WTC11 (cell line): Measurements from ENCODE around the gene CRTC3. TPM values are rescaled to one million over a fixed set of nuclear protein-coding genes. Genes with fewer than 3 reads are reported as not detected.

ENCODE experiments used
- ATAC-seq: fragments of 200-7000 bp; cut with Tn5 transposase; 2 replicates; pipeline ENCODE4 v1.10.0; 2021; ENCODE audit warnings: mild to moderate bottlenecking, moderate library complexity
- CTCF ChIA-PET: fragments of 300-600 bp; sonication (Branson Sonifier 250); formaldehyde crosslinking; loops from one replicate; lab custom pipeline; 2021; ENCODE audit warnings: antibody characterized with exemption; lab: Charles Lee
- POLR2A ChIA-PET: fragments of 350-600 bp; sonication (Branson Sonifier 250); formaldehyde crosslinking; loops from one replicate; lab custom pipeline; 2021; ENCODE audit warnings: antibody characterized with exemption; lab: Charles Lee
- DNase-seq: peaks from one replicate; pipeline ENCODE4 v3.0.0; 2021; ENCODE audit warnings: low spot score
- H3K27ac Mint-ChIP-seq: 2 replicates; pipeline ENCODE4 v1.8.0; 2021; ENCODE audit warnings: mixed read lengths
- H3K27me3 Mint-ChIP-seq: 2 replicates; pipeline ENCODE4 v1.8.0; 2021; ENCODE audit warnings: low read depth, mild to moderate bottlenecking, moderate library complexity, mixed read lengths
- H3K36me3 Mint-ChIP-seq: 2 replicates; pipeline ENCODE4 v1.8.0; 2021; ENCODE audit warnings: mixed read lengths
- H3K4me1 Mint-ChIP-seq: 2 replicates; pipeline ENCODE4 v1.8.0; 2022; ENCODE audit warnings: mixed read lengths
- H3K4me3 Mint-ChIP-seq: 2 replicates; pipeline ENCODE4 v1.8.0; 2021; ENCODE audit warnings: mild to moderate bottlenecking, moderate library complexity, mixed read lengths
- H3K9me3 Mint-ChIP-seq: 2 replicates; pipeline ENCODE4 v1.8.0; 2021; ENCODE audit warnings: mixed read lengths
- CREB1 ChIP-seq: sonication (generic); formaldehyde crosslinking; IDR thresholded peaks from 2 replicates; pipeline ENCODE4 v1.8.0; 2023; ENCODE audit warnings: mild to moderate bottlenecking, missing genetic modification reagents
- IRF2 ChIP-seq: sonication (generic); formaldehyde crosslinking; IDR thresholded peaks from 2 replicates; pipeline ENCODE4 v1.8.0; 2022; ENCODE audit warnings: low read depth, missing genetic modification reagents, borderline replicate concordance
- NR1H2 ChIP-seq: sonication (generic); formaldehyde crosslinking; IDR thresholded peaks from 2 replicates; pipeline ENCODE4 v1.9.0; 2021; ENCODE audit warnings: mild to moderate bottlenecking, moderate library complexity, missing genetic modification reagents
- NR3C1 ChIP-seq: sonication (generic); formaldehyde crosslinking; conservative IDR thresholded peaks from 2 replicates; pipeline ENCODE4 v1.8.1; 2023; ENCODE audit warnings: low read depth, mild to moderate bottlenecking, missing genetic modification reagents
- OVOL2 ChIP-seq: fragments of 250-450 bp; sonication (Bioruptor Pico); IDR thresholded peaks from 2 replicates; pipeline ENCODE4 v1.9.0; 2021; ENCODE audit warnings: mild to moderate bottlenecking, borderline replicate concordance
- SMAD3 ChIP-seq: sonication (generic); formaldehyde crosslinking; IDR thresholded peaks from 2 replicates; pipeline ENCODE4 v1.8.0; 2022; ENCODE audit warnings: missing genetic modification reagents, mild to moderate bottlenecking, borderline replicate concordance
- SMAD4 ChIP-seq: sonication (generic); formaldehyde crosslinking; IDR thresholded peaks from 2 replicates; pipeline ENCODE4 v1.8.0; 2022; ENCODE audit warnings: mild to moderate bottlenecking, missing genetic modification reagents
- SOX15 ChIP-seq: fragments of 250-450 bp; sonication (Bioruptor Pico); IDR thresholded peaks from 2 replicates; pipeline ENCODE4 v1.9.0; 2021; ENCODE audit warnings: mild to moderate bottlenecking
- SP1 ChIP-seq: sonication (generic); formaldehyde crosslinking; conservative IDR thresholded peaks from 2 replicates; pipeline ENCODE4 v1.8.1; 2022; ENCODE audit warnings: missing genetic modification reagents
- TCF7 ChIP-seq: sonication (generic); formaldehyde crosslinking; IDR thresholded peaks from 2 replicates; pipeline ENCODE4 v1.8.0; 2022; ENCODE audit warnings: mild to moderate bottlenecking, low read depth, missing genetic modification reagents, moderate library complexity
- TEAD4 ChIP-seq: sonication (generic); formaldehyde crosslinking; IDR thresholded peaks from 2 replicates; pipeline ENCODE4 v1.8.0; 2022; ENCODE audit warnings: mild to moderate bottlenecking, missing genetic modification reagents
- ZBTB21 ChIP-seq: sonication (generic); formaldehyde crosslinking; IDR thresholded peaks from 2 replicates; pipeline ENCODE4 v1.8.1; 2023; ENCODE audit warnings: mild to moderate bottlenecking, missing genetic modification reagents, borderline replicate concordance
- ZNF219 ChIP-seq: sonication (generic); formaldehyde crosslinking; IDR thresholded peaks from 2 replicates; pipeline ENCODE4 v1.8.0; 2023; ENCODE audit warnings: missing genetic modification reagents, mild to moderate bottlenecking, borderline replicate concordance
- total RNA-seq: library from RNA; stranded (reverse); gene quantifications from 3 replicates; pipeline ENCODE4 v1.2.3, GENCODE V29; 2021
- TF ChIP-seq, protein P1 (sequence below): sonication (generic); formaldehyde crosslinking; IDR thresholded peaks from 2 replicates; pipeline ENCODE4 v1.8.1; 2023; ENCODE audit warnings: mild to moderate bottlenecking, moderate library complexity, missing genetic modification reagents
- TF ChIP-seq, protein P2 (sequence below): sonication (generic); formaldehyde crosslinking; conservative IDR thresholded peaks from 2 replicates; pipeline ENCODE4 v1.8.1; 2022; ENCODE audit warnings: mild to moderate bottlenecking, missing genetic modification reagents
- TF ChIP-seq, protein P3 (sequence below): sonication (generic); formaldehyde crosslinking; IDR thresholded peaks from 2 replicates; pipeline ENCODE4 v1.8.1; 2023; ENCODE audit warnings: mild to moderate bottlenecking, missing genetic modification reagents, borderline replicate concordance
- TF ChIP-seq, protein P4 (sequence below): sonication (generic); formaldehyde crosslinking; IDR thresholded peaks from 2 replicates; pipeline ENCODE4 v1.8.1; 2023; ENCODE audit warnings: mild to moderate bottlenecking, missing genetic modification reagents
- TF ChIP-seq, protein P5 (sequence below): sonication (generic); formaldehyde crosslinking; IDR thresholded peaks from 2 replicates; pipeline ENCODE4 v1.8.0; 2023; ENCODE audit warnings: missing genetic modification reagents
- TF ChIP-seq, protein P6 (sequence below): sonication (generic); formaldehyde crosslinking; IDR thresholded peaks from 2 replicates; pipeline ENCODE4 v1.8.1; 2022; ENCODE audit warnings: mild to moderate bottlenecking, missing genetic modification reagents, moderate library complexity, borderline replicate concordance
- TF ChIP-seq, protein P7 (sequence below): sonication (generic); formaldehyde crosslinking; IDR thresholded peaks from 2 replicates; pipeline ENCODE4 v1.8.0; 2022; ENCODE audit warnings: missing genetic modification reagents

The CRTC3 gene
- total RNA-seq, 1 experiment from 2014 or later, result 8.4 TPM

DNA sequence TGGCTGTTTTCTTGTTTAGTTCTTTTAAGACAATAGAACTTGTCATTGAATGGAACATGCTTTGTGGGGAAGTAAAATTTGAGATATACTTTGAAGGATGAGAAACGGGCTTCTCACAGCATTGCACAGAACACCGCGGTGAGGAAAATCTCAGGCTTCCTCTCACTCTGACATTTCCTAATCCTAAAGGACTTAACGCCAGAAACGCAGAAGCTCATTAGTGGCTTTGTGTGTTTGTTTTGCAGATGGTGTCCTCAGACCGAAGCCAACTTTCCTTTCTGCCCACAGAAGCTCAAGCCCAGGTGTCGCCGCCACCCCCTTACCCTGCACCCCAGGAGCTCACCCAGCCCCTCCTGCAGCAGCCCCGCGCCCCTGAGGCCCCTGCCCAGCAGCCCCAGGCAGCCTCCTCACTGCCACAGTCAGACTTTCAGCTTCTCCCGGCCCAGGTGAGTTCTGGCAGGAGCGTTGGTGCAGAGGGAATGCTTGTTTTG, 108.5 kb downstream of the CRTC3 start:
- ChIA-PET CTCF (interaction anchor here (0.6 to 1.8 kb wide), 6 partner anchors 10 to 345 kb away, joined by 3 to 15 read pairs (median 3); no protein-coding TSS in a partner anchor), POLR2A (no interaction called here)
- Mint-ChIP-seq H3K36me3 (peaks cover 16% of the 10 kb centered on the region), H3K9me3 (peaks cover 9% of the 10 kb centered on the region; the same call in 1 of the 2 replicates), H3K27ac (no peak overlapping the region), H3K4me1 (peaks cover 2% of the 10 kb centered on the region; the same call in 1 of the 2 replicates), H3K27me3 (no peaks in the 10 kb centered on the region), H3K4me3 (no peak overlapping the region)
- TF ChIP-seq SMAD3 (CRISPR knock-in tag) (no peak), NR3C1 (no peak), OVOL2 (CRISPR knock-in tag) (no peak)
- TF ChIP-seq, protein P1, sequence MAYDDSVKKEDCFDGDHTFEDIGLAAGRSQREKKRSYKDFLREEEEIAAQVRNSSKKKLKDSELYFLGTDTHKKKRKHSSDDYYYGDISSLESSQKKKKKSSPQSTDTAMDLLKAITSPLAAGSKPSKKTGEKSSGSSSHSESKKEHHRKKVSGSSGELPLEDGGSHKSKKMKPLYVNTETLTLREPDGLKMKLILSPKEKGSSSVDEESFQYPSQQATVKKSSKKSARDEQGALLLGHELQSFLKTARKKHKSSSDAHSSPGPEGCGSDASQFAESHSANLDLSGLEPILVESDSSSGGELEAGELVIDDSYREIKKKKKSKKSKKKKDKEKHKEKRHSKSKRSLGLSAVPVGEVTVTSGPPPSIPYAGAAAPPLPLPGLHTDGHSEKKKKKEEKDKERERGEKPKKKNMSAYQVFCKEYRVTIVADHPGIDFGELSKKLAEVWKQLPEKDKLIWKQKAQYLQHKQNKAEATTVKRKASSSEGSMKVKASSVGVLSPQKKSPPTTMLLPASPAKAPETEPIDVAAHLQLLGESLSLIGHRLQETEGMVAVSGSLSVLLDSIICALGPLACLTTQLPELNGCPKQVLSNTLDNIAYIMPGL, result no peak
- DNase-seq (no peak), ATAC-seq (no peak; the same call in 1 of the 2 replicates)

DNA sequence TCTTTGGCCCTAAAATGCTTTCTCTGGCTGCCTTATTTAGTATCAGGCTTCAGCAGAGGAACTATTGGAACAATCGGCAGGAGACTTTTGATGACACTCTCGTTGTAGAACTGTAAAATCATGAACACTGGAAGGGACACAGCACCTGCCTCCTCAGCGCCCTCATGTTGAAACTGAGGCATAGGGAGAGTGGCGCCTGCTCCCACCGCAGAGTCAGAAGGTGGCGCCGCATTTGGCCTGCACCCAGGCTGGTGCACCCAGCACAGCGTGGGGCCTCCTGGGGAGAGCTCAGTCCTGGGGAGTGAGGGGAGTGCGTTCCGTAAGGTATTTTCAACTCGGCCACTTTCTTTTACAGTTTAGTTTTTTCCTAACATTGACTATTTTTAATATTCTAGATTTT, 109.2 kb downstream of the CRTC3 start:
- CTCF ChIA-PET, result interaction anchor here (0.8 to 1.8 kb wide), 5 partner anchors 9 to 293 kb away, joined by 3 to 15 read pairs (median 3); no protein-coding TSS in a partner anchor
- Mint-ChIP-seq H3K36me3 (peaks cover 16% of the 10 kb centered on the region), H3K4me1 (peaks cover 2% of the 10 kb centered on the region; the same call in 1 of the 2 replicates), H3K4me3 (no peak overlapping the region), H3K9me3 (peaks cover 10% of the 10 kb centered on the region; the same call in 1 of the 2 replicates), H3K27me3 (no peaks in the 10 kb centered on the region), H3K27ac (peak overlapping the region; percentile 33; the same call in 1 of the 2 replicates)
- POLR2A ChIA-PET, result no interaction called here
- no peak for ATAC-seq
- DNase-seq, result no peak
- TF ChIP-seq, protein P2, sequence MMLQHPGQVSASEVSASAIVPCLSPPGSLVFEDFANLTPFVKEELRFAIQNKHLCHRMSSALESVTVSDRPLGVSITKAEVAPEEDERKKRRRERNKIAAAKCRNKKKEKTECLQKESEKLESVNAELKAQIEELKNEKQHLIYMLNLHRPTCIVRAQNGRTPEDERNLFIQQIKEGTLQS (CRISPR knock-in tag), result no peak
- TF ChIP-seq SMAD4 (no peak), SOX15 (no peak), NR1H2 (CRISPR knock-in tag) (no peak), TEAD4 (CRISPR knock-in tag) (no peak), TCF7 (CRISPR knock-in tag) (no peak), IRF2 (no peak), ZNF219 (CRISPR knock-in tag) (no peak), SP1 (CRISPR knock-in tag) (no peak), ZBTB21 (no peak), CREB1 (CRISPR knock-in tag) (no peak)
- TF ChIP-seq, protein P3, sequence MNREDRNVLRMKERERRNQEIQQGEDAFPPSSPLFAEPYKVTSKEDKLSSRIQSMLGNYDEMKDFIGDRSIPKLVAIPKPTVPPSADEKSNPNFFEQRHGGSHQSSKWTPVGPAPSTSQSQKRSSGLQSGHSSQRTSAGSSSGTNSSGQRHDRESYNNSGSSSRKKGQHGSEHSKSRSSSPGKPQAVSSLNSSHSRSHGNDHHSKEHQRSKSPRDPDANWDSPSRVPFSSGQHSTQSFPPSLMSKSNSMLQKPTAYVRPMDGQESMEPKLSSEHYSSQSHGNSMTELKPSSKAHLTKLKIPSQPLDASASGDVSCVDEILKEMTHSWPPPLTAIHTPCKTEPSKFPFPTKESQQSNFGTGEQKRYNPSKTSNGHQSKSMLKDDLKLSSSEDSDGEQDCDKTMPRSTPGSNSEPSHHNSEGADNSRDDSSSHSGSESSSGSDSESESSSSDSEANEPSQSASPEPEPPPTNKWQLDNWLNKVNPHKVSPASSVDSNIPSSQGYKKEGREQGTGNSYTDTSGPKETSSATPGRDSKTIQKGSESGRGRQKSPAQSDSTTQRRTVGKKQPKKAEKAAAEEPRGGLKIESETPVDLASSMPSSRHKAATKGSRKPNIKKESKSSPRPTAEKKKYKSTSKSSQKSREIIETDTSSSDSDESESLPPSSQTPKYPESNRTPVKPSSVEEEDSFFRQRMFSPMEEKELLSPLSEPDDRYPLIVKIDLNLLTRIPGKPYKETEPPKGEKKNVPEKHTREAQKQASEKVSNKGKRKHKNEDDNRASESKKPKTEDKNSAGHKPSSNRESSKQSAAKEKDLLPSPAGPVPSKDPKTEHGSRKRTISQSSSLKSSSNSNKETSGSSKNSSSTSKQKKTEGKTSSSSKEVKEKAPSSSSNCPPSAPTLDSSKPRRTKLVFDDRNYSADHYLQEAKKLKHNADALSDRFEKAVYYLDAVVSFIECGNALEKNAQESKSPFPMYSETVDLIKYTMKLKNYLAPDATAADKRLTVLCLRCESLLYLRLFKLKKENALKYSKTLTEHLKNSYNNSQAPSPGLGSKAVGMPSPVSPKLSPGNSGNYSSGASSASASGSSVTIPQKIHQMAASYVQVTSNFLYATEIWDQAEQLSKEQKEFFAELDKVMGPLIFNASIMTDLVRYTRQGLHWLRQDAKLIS (CRISPR knock-in tag), result no peak
- TF ChIP-seq, protein P4, sequence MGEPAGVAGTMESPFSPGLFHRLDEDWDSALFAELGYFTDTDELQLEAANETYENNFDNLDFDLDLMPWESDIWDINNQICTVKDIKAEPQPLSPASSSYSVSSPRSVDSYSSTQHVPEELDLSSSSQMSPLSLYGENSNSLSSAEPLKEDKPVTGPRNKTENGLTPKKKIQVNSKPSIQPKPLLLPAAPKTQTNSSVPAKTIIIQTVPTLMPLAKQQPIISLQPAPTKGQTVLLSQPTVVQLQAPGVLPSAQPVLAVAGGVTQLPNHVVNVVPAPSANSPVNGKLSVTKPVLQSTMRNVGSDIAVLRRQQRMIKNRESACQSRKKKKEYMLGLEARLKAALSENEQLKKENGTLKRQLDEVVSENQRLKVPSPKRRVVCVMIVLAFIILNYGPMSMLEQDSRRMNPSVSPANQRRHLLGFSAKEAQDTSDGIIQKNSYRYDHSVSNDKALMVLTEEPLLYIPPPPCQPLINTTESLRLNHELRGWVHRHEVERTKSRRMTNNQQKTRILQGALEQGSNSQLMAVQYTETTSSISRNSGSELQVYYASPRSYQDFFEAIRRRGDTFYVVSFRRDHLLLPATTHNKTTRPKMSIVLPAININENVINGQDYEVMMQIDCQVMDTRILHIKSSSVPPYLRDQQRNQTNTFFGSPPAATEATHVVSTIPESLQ (CRISPR knock-in tag), result no peak
- TF ChIP-seq, protein P5, sequence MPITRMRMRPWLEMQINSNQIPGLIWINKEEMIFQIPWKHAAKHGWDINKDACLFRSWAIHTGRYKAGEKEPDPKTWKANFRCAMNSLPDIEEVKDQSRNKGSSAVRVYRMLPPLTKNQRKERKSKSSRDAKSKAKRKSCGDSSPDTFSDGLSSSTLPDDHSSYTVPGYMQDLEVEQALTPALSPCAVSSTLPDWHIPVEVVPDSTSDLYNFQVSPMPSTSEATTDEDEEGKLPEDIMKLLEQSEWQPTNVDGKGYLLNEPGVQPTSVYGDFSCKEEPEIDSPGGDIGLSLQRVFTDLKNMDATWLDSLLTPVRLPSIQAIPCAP, result no peak
- TF ChIP-seq, protein P6, sequence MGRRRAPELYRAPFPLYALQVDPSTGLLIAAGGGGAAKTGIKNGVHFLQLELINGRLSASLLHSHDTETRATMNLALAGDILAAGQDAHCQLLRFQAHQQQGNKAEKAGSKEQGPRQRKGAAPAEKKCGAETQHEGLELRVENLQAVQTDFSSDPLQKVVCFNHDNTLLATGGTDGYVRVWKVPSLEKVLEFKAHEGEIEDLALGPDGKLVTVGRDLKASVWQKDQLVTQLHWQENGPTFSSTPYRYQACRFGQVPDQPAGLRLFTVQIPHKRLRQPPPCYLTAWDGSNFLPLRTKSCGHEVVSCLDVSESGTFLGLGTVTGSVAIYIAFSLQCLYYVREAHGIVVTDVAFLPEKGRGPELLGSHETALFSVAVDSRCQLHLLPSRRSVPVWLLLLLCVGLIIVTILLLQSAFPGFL (CRISPR knock-in tag), result no peak
- TF ChIP-seq, protein P7, sequence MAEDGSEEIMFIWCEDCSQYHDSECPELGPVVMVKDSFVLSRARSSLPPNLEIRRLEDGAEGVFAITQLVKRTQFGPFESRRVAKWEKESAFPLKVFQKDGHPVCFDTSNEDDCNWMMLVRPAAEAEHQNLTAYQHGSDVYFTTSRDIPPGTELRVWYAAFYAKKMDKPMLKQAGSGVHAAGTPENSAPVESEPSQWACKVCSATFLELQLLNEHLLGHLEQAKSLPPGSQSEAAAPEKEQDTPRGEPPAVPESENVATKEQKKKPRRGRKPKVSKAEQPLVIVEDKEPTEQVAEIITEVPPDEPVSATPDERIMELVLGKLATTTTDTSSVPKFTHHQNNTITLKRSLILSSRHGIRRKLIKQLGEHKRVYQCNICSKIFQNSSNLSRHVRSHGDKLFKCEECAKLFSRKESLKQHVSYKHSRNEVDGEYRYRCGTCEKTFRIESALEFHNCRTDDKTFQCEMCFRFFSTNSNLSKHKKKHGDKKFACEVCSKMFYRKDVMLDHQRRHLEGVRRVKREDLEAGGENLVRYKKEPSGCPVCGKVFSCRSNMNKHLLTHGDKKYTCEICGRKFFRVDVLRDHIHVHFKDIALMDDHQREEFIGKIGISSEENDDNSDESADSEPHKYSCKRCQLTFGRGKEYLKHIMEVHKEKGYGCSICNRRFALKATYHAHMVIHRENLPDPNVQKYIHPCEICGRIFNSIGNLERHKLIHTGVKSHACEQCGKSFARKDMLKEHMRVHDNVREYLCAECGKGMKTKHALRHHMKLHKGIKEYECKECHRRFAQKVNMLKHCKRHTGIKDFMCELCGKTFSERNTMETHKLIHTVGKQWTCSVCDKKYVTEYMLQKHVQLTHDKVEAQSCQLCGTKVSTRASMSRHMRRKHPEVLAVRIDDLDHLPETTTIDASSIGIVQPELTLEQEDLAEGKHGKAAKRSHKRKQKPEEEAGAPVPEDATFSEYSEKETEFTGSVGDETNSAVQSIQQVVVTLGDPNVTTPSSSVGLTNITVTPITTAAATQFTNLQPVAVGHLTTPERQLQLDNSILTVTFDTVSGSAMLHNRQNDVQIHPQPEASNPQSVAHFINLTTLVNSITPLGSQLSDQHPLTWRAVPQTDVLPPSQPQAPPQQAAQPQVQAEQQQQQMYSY (CRISPR knock-in tag), result no peak
